Stimulated activated CD4-positive, alpha-beta T cell treated with anti-CD3 and anti-CD28 coated beads, TNF-alpha, amount 100 ng/mL, for 24 hours (primary cell): ENCODE measurements around the gene COQ10A.

Source experiments
- DNase-seq, 3 experiments: peaks; one replicate each; pipeline ENCODE4 v3.0.0-alpha.2; 2020; ENCODE audit warnings: low read depth in 3 of 3

The COQ10A gene

GRCh38 chr12:56315622-56316473 is 49.1 kb downstream of the COQ10A start, which contains the start of gene CNPY2:
TSS of gene CNPY2 (minus strand) at chr12:56315988. CDS start at chr12:56315217, 771 bp downstream.
- DNase-seq, result peak; percentile 87 to 95 (median 89)

DNA sequence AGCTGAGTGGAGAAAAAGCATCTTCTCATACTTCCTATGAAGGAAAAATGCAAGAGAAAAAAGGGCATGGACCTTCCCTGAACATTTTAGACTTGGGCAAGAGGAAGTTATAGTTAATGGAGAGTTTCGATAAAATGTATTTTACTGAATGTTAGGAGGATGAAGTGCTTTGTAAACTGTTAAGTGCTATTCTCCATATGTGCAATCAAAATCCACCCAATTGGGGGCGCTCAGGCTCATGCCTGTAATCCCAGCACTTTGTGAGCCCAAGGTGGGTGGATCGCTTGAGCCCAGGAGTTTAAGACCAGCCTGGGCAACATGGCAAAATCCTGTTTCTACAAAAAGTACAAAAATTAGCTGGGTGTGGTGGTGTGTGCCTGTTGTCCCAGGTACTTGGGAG is 50.9 kb downstream of the COQ10A start:
- no peak for DNase-seq
